ENCODE data around the gene SLCO4C1. TPM values are rescaled to one million over a fixed set of nuclear protein-coding genes. Genes with fewer than 3 reads are reported as not detected.

The SLCO4C1 gene
- total and polyA plus RNA-seq, 9 of the 15 experiments (the other 6 are each of a cell fraction or from before 2014, with no cell fraction given): 0.04 to 1.1 (median 0.13) TPM; not detected in 1

DNA sequence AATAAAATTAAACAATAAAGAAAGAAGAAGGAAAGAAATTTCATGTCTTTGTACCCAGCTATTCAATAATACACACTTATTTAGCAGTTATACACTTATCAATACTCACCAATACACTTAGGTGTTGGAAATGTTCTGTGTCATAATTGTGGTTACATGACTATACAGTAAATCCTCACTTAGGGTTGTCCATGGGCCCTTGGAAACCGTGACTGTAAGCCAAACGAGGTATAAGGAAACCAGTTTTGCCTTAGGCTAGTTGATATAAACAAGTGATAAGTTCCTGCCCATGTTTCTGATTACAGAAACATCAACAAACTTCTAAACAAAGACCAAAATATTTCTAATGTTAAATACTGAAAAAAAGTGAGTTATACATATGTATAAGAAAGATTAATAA lies 10.0 kb upstream of the SLCO4C1 start:
- Histone ChIP-seq H3K4me3 (no peak overlapping the region), H3K9ac (ENCODE audit: insufficient read depth in 1 of 2, low read depth in 2 of 2, low read length in 2 of 2) (no peak overlapping the region), H3K79me2 (ENCODE audit: control insufficient read depth, insufficient read depth, low read length) (no peaks in the 10 kb centered on the region), H3K4me1 (replicated peaks in 1 of 2; ENCODE audit: control insufficient read depth in 2 of 2, insufficient read depth in 2 of 2, low read length in 2 of 2) (no peaks in the 10 kb centered on the region), H3K27ac (ENCODE audit: extremely low read depth, low read depth, low read length) (no peak overlapping the region), H3K36me3 (ENCODE audit: control insufficient read depth, insufficient read depth, low read length) (no peaks in the 10 kb centered on the region), H3K27me3 (ENCODE audit: control insufficient read depth in 2 of 2, insufficient read depth in 2 of 2, low read length in 2 of 2) (no peaks in the 10 kb centered on the region), H2AFZ (ENCODE audit: low read depth, low read length) (no peak overlapping the region), H3K4me2 (ENCODE audit: insufficient read depth, low read length) (no peak overlapping the region), H4K20me1 (replicated peaks; ENCODE audit: control insufficient read depth, insufficient read depth, low read length) (no peaks in the 10 kb centered on the region), H3K9me3 (replicated peaks; ENCODE audit: control insufficient read depth, insufficient read depth, low read depth, low read length) (no peaks in the 10 kb centered on the region), H3K9me1 (ENCODE audit: control insufficient read depth, insufficient read depth, low read length) (no peaks in the 10 kb centered on the region)
- no TSS peak for BruUV-seq (replicated peaks)
- CTCF ChIA-PET (ENCODE audit: low intra/inter-chr PET ratio): no interaction called here
- 2% methylated on average over 2 of the region's 2 CpGs for WGBS (ENCODE audit: insufficient coverage, low coverage, missing lambda C conversion rate)
- in situ Hi-C loops (cut with MboI): no loop called here
- FAIRE-seq (no peak), ATAC-seq (no peak), DNase-seq (ENCODE audit: extremely low read depth in 1 of 4, low spot score in 3 of 4) (no peak)
- TF ChIP-seq SIX5 (IDR thresholded peaks at IDR 0.05; ENCODE audit: borderline replicate concordance in 1 of 2, insufficient read depth in 1 of 2, low read depth in 1 of 2, low read length in 2 of 2) (no peak), MIER1 (IDR thresholded peaks at IDR 0.05; ENCODE audit: low read depth) (no peak), EP400 (IDR thresholded peaks at IDR 0.05) (no peak), RBM17 (IDR thresholded peaks at IDR 0.05; ENCODE audit: borderline replicate concordance, low read depth, low read length) (no peak), SREBF1 (IDR thresholded peaks at IDR 0.05; ENCODE audit: borderline replicate concordance, low read depth, low read length) (no peak), TRIM25 (IDR thresholded peaks at IDR 0.05; ENCODE audit: borderline replicate concordance) (no peak), NONO (IDR thresholded peaks at IDR 0.05; ENCODE audit: low read depth in 2 of 2, low read length in 1 of 2) (no peak), BCOR (IDR thresholded peaks at IDR 0.05) (no peak), NELFE (IDR thresholded peaks at IDR 0.05; ENCODE audit: insufficient read depth, insufficient read length) (no peak), CCNT2 (IDR thresholded peaks at IDR 0.05; ENCODE audit: borderline replicate concordance, extremely low read depth, insufficient read length, low read depth, low read length) (no peak), DEAF1 (CRISPR knock-in tag; IDR thresholded peaks at IDR 0.05) (no peak), ZNF586 (CRISPR knock-in tag; conservative IDR thresholded peaks at IDR 0.05) (no peak), POLR3G (IDR thresholded peaks at IDR 0.05; ENCODE audit: extremely low read depth, insufficient read length, insufficient replicate concordance) (no peak), ARID2 (IDR thresholded peaks at IDR 0.05) (no peak), ZNF766 (CRISPR knock-in tag; conservative IDR thresholded peaks at IDR 0.05) (no peak), DDX20 (tag; IDR thresholded peaks at IDR 0.05; ENCODE audit: low read depth) (no peak), ZNF57 (CRISPR knock-in tag; IDR thresholded peaks at IDR 0.05) (no peak), ZNF444 (CRISPR knock-in tag; IDR thresholded peaks at IDR 0.05) (no peak), FOXJ3 (CRISPR knock-in tag; IDR thresholded peaks at IDR 0.05) (no peak)
- TF ChIP-seq, protein P1, sequence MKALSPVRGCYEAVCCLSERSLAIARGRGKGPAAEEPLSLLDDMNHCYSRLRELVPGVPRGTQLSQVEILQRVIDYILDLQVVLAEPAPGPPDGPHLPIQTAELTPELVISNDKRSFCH (CRISPR knock-in tag; IDR thresholded peaks at IDR 0.05): no peak
- TF ChIP-seq, protein P1 (tag; IDR thresholded peaks at IDR 0.05): no peak
- intact Hi-C loops (cut with micrococcal nuclease): no loop called here
- POLR2A ChIA-PET: no interaction called here

All from K562 (cell line).